Coronary artery (tissue), 2 donors: ENCODE measurements around the gene CCDC85A.

Source experiments
- DNase-seq: peaks from one replicate; pipeline ENCODE4 v3.0.0-alpha.2; 2017; ENCODE audit warnings: low spot score
- H3K27ac ChIP-seq, 2 donors: fragments of 200-600 bp; sonication (generic); one replicate each; pipeline ENCODE4 v1.5.1; 2016 to 2019
- H3K4me3 ChIP-seq: fragments of 200-600 bp; sonication (generic); 2 replicates; pipeline ENCODE4 v1.5.1; 2016; ENCODE audit warnings: mild to moderate bottlenecking, moderate library complexity
- CTCF ChIP-seq: fragments of 200-600 bp; sonication (generic); IDR thresholded peaks from one replicate; pipeline ENCODE4 v1.5.1; 2019; ENCODE audit warnings: antibody characterized with exemption

Gene CCDC85A

GRCh38 chr2:56348392-56349210, 164.8 kb downstream of the CCDC85A start:
- no peak overlapping the region for H3K27ac ChIP-seq
- DNase-seq: no peak
- H3K4me3 ChIP-seq: no peak overlapping the region
- no peak for TF ChIP-seq CTCF

- DNase-seq: no peak
- TF ChIP-seq CTCF: no peak
Measured at GRCh38 chr2:56357655-56358295, 174.0 kb downstream of the CCDC85A start.

GRCh38 chr2:56361844-56362243, 178.1 kb downstream of the CCDC85A start:
- no peak overlapping the region for H3K4me3 ChIP-seq
- no peak overlapping the region for H3K27ac ChIP-seq
- no peak for DNase-seq
- no peak for TF ChIP-seq CTCF

More at GRCh38 chr2:56357655-56358295, 174.0 kb downstream of the CCDC85A start:
- Histone ChIP-seq H3K27ac (no peak overlapping the region), H3K4me3 (no peak overlapping the region)

GRCh38 chr2:56364902-56365301, 181.1 kb downstream of the CCDC85A start:
- no peak for TF ChIP-seq CTCF
- Histone ChIP-seq H3K27ac (no peak overlapping the region), H3K4me3 (no peak overlapping the region)
- DNase-seq: no peak

- no peak for DNase-seq
- Histone ChIP-seq H3K4me3 (no peak overlapping the region), H3K27ac (no peak overlapping the region)
- no peak for TF ChIP-seq CTCF
Measured at GRCh38 chr2:56369316-56369715, 185.5 kb downstream of the CCDC85A start.

GRCh38 chr2:56372071-56372656, 188.4 kb downstream of the CCDC85A start:
- TF ChIP-seq CTCF: no peak
- no peak overlapping the region for H3K27ac ChIP-seq
- no peak overlapping the region for H3K4me3 ChIP-seq
- no peak for DNase-seq
